WTC11 (cell line): ENCODE data around the gene LCT.

Experiments
- CREB1 ChIP-seq: sonication (generic); formaldehyde crosslinking; IDR thresholded peaks from 2 replicates; pipeline ENCODE4 v1.8.0; 2023; ENCODE audit warnings: mild to moderate bottlenecking, missing genetic modification reagents
- NR3C1 ChIP-seq: sonication (generic); formaldehyde crosslinking; conservative IDR thresholded peaks from 2 replicates; pipeline ENCODE4 v1.8.1; 2023; ENCODE audit warnings: low read depth, mild to moderate bottlenecking, missing genetic modification reagents
- ZNF138 ChIP-seq: sonication (generic); formaldehyde crosslinking; conservative IDR thresholded peaks from 2 replicates; pipeline ENCODE4 v1.8.1; 2022; ENCODE audit warnings: mild to moderate bottlenecking, moderate library complexity, missing genetic modification reagents
- ZNF232 ChIP-seq: sonication (generic); formaldehyde crosslinking; IDR thresholded peaks from 2 replicates; pipeline ENCODE4 v1.8.0; 2022; ENCODE audit warnings: mild to moderate bottlenecking, missing genetic modification reagents
- TF ChIP-seq, protein P1 (sequence below): fragments of 200-600 bp; IDR thresholded peaks from 2 replicates; pipeline ENCODE4 v1.8.0; 2022; ENCODE audit warnings: antibody characterized with exemption
- TF ChIP-seq, protein P2 (sequence below): sonication (generic); formaldehyde crosslinking; IDR thresholded peaks from 2 replicates; pipeline ENCODE4 v1.8.1; 2022; ENCODE audit warnings: missing genetic modification reagents, borderline replicate concordance

DNA sequence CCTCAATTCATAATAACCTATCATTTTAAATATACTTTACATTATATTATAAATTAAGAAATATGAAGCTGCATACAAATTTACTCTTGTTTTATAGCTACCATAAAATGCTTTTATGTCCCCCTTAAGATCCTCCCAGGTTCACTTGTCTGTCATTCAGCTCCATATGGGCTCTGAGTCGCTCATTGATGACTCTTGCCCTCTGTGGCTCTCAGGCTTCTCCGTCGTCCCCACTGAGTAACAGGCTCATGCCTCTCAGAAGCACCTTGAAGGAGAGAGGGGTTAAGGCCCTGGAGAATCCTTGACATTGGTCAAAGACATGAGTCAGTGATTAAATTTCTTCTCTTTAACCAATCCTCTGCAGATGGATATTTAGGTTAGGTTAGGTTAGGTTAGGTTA, 45.4 kb upstream of the LCT start:
- TF ChIP-seq ZNF138 (no peak), ZNF232 (no peak), CREB1 (CRISPR knock-in tag) (no peak), NR3C1 (CRISPR knock-in tag) (no peak)
- TF ChIP-seq, protein P1, sequence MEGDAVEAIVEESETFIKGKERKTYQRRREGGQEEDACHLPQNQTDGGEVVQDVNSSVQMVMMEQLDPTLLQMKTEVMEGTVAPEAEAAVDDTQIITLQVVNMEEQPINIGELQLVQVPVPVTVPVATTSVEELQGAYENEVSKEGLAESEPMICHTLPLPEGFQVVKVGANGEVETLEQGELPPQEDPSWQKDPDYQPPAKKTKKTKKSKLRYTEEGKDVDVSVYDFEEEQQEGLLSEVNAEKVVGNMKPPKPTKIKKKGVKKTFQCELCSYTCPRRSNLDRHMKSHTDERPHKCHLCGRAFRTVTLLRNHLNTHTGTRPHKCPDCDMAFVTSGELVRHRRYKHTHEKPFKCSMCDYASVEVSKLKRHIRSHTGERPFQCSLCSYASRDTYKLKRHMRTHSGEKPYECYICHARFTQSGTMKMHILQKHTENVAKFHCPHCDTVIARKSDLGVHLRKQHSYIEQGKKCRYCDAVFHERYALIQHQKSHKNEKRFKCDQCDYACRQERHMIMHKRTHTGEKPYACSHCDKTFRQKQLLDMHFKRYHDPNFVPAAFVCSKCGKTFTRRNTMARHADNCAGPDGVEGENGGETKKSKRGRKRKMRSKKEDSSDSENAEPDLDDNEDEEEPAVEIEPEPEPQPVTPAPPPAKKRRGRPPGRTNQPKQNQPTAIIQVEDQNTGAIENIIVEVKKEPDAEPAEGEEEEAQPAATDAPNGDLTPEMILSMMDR = no peak
- TF ChIP-seq, protein P2, sequence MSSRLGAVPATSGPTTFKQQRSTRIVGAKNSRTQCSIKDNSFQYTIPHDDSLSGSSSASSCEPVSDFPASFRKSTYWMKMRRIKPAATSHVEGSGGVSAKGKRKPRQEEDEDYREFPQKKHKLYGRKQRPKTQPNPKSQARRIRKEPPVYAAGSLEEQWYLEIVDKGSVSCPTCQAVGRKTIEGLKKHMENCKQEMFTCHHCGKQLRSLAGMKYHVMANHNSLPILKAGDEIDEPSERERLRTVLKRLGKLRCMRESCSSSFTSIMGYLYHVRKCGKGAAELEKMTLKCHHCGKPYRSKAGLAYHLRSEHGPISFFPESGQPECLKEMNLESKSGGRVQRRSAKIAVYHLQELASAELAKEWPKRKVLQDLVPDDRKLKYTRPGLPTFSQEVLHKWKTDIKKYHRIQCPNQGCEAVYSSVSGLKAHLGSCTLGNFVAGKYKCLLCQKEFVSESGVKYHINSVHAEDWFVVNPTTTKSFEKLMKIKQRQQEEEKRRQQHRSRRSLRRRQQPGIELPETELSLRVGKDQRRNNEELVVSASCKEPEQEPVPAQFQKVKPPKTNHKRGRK = no peak
